COR-L47 (cell line): ENCODE data around the gene SHROOM1.

Experiments
- DNase-seq: peaks from one replicate; lab custom pipeline; 2025; lab: John Stamatoyannopoulos, UW

Gene SHROOM1

DNA sequence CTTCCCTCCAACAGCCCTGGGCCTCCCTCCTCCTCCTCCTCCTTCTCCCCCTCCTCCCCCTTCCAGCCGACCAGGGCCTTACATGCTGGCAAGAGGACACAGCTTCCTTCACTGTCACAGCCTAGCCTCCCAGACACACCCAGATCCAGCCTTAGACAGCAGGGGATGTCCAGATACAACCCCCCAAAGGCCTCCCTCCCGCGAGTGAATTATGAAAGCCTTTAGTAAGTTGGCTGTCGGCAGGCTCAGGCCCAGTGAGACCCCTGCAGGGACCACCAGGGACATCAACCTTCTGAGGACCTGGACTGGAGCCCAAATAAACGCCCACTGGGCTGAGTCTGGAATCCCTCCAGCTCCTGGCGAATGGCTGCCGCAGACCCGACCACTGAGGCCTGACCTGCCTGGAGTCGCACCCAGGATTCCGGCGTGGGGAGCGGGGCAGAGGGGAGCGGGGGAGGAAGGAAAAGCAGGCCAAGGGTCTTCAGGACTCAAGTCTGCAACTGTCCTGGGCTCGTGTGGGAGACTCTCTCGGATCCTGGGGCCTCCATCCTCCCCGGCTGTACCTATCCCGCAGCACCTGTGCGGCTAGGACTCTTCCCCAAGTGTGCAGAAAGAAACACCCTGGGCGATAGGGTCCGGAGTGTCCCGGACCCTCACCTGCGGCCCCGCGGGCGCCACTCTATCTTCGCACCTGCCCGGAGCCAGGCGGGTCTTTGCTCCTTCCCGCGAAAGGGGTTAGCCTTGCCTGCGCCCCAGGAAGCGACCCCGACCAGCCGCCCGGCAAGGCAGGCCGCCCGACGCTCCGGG is 54.1 kb downstream of the SHROOM1 start:
- DNase-seq, result peak; percentile 62

DNA sequence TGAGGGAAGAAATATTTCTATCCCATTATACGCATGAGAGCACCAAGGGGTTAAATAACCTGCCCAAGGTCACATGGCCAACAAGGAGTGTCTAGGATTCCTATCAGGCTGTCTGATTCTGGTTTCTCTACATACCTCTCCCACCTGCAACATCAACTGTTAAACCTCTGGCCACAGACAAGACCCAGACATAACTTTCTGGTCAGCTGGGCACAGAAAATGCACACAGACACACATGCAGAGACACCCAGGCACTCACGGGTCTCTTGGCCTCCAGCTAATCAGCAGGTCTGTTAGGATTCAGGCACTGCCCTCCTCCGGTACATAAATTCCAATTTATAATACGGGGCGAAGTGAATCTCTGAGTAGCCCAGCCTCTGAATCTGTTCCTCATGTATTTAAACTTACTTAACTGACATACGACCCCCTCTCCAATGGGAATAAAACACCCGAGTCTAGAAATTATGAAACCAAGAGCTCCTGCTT is 54.9 kb downstream of the SHROOM1 start:
- no peak for DNase-seq

DNA sequence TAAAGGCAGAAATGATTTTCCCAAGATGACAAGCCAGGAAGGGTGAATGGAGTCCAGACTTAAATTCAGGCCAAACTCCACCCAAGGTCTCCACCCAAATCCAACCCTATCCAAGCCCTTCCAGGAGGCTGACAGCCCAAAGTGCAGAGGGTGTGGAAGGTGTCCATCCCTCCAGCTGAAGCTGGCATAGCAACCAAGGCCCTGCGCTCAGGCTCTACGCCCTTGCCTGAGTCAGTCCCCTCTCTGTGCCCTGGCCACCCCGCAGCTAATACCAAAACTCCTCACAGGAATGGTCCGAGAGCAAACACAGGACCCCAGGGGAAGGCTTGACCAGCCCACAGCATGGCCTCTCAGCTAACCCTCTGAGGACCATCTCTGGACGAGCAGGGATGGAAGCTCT is 55.6 kb downstream of the SHROOM1 start:
- DNase-seq, result no peak

DNA sequence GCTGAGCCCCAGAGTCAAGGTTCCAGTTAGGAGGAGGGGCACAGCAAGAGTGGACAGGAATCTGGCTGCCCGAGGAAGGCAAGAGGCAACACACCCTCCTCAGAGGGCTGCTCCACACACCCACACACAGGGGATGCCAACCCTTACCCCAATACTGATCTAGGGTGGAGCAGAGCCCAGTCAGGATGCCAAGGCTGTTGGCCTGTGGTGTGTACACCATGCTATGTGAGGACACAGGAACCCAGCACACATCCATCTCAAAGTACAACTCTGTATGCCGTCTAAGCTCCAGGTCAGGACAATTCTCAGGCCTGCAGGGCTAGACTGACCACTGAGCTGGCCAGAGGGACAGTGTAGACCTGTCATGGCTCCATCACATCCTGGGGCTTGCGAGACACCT is 56.0 kb downstream of the SHROOM1 start:
- no peak for DNase-seq

DNA sequence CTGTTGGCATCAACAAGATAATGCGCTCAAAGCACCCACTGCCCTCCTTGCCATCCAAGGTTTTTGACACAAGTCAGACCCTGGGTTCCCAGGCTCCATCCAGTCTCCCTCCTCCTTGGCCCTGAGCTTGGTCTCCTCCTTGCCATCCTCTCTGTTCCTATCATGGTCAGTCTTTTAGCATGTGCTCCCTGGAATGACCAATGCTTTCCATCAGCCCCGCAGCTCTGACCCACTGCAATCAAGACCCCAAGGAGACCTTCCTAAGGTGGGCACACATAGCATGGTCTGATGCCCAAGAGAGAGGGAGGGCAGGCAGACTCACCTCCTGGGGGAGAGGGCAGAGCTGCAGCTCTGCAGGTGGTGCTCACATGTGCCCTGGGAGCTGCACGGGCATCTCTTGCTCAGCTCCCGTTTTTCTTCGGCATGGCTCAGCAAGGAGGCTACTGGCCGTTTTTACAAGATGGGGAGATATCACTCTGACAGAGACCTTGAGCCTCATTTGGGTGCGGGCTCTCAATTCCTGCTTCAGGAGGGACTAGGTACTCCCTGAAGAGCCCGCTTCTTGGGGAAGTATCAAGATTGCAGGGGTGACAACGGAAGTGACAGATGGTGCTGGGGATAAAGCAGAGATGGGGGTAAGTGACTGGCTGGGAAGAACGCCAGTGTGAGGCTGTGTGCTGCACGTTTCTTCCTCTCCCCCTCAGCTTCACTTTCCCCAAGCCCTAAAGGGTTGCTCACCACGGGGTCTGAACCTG is 56.7 kb downstream of the SHROOM1 start:
- no peak for DNase-seq

DNA sequence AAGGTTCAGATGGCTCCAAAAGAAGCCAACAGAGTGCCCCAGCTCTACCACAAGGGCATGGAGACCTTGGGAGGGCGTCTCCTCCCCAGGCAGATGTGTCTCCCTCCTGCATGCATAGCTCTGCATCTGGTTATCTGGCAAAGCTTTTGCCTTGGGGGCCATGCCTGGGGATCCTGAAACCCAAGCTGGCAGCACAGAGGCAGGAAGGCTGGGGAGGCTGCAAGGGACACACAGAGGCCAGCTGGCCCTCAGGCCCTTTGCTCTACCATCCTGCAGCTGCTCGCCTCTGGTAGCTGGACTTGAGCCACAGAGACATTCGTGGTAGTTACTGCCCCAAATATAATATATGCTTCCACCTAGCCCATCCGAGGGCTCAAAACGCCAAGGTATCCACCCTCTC is 57.3 kb downstream of the SHROOM1 start:
- no peak for DNase-seq

DNA sequence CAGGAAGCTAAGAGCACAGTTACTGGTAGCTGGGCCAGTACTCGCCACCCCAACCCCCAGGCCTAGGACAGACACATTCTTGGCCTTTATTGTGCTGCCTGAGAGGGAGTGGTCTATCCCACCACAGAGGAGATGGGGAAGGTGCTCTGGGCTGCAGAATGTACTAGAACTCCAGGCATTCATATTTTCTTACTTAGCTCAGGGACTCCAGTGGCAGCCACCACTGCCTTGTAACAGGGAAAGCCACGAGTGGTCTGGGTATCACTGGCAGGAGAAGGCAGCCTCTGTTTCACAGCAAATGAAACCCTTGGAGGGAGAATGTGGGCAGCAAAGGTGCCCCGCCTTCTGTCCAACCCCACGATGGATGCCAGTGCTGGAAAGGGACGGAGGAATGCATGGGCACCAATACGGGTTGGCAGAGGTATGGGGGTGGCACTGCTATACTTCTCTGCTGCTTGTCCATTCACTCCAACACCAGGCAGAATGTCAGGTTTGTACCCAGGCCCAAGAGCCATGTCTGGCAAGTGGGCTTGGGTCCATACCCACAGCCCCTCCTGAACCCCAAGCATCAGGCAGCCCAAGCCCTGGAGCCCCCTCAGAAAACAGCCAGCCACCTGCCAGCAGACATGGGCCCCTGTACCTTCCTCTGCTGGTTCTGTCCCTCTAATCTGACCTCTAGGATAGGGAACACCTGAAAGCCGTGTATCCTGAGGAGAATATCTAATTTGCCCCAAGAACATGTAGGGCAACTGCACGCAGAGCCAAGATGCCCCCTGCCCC is 58.0 kb downstream of the SHROOM1 start:
- DNase-seq, result no peak
